Activated CD4-positive, alpha-beta T cell treated with anti-CD3 and anti-CD28 coated beads, Interleukin-2, amount 50 U/mL, for 1 hour (primary cell): ENCODE measurements around the gene GJB3.
"Not testable (repeated sequence)": the region's sequence is repeated elsewhere in the genome, so short reads cannot be mapped to it uniquely, and the experiment has no call there.

ENCODE experiments used
- DNase-seq: peaks from one replicate; pipeline ENCODE4 v3.0.0-alpha.2; 2020

GJB3 gene

DNA sequence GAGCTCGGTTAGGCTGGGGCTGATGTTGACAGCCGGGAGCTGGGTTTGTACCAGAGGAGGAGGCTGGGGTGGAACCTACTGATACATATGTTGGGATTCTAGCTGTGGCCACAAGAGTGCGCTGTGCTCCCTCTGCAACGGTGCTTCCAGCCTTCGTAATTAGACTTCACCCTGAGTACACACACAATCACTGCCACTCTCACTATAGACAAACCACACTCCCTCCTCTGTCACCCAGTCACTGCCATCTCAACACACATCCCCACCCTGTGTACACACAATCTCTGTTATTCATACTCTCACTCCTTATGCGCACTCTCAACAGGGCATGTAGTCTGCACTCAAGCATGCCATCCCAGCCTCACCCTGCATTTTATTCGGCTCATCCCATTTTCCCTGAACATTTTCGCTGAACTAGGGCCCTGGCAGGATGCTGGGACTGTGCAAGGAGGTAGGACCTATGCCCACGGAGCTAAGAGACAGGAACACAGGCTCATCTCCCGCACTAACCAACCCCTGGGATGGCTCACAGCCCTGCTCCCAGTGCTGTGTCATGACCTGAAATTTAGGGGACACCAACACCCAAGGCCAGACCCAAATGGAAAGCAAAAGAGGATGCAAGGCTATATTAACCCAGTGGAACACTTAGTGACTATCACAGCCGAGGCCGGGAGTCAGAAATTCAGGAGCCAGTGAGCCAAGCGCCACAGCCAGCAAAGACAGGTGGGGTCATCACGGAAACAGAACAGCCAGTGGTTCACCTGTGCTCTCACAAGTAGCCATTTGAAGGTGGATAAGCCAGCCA, 5.7 kb downstream of the GJB3 start:
- DNase-seq = peak; percentile 58

- DNase-seq = no peak
These were observed 6.7 kb downstream of the GJB3 start for GRCh38 chr1:34787461-34788420.

GRCh38 chr1:34790985-34791384, 10.0 kb downstream of the GJB3 start:
- DNase-seq = no peak

DNA sequence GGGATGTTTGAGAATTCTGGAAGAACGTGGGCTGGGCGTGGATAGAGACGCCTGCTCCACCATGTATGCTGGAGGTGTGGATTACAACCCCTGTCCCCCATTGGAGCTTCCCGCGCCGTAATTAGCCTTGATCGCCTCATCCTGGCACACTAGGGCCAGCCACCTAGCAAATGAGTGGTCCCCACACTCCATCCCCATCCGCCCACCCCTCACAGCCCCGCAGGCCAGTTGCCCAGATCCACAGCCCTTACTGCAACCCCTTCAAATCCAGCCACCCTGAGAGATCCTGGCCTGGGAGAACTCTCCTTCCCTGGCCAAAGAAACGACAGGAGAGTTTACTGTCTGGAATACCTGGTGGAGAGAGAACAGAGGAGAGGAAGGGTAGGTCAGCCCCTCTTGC, 11.4 kb downstream of the GJB3 start:
- DNase-seq = no peak

DNA sequence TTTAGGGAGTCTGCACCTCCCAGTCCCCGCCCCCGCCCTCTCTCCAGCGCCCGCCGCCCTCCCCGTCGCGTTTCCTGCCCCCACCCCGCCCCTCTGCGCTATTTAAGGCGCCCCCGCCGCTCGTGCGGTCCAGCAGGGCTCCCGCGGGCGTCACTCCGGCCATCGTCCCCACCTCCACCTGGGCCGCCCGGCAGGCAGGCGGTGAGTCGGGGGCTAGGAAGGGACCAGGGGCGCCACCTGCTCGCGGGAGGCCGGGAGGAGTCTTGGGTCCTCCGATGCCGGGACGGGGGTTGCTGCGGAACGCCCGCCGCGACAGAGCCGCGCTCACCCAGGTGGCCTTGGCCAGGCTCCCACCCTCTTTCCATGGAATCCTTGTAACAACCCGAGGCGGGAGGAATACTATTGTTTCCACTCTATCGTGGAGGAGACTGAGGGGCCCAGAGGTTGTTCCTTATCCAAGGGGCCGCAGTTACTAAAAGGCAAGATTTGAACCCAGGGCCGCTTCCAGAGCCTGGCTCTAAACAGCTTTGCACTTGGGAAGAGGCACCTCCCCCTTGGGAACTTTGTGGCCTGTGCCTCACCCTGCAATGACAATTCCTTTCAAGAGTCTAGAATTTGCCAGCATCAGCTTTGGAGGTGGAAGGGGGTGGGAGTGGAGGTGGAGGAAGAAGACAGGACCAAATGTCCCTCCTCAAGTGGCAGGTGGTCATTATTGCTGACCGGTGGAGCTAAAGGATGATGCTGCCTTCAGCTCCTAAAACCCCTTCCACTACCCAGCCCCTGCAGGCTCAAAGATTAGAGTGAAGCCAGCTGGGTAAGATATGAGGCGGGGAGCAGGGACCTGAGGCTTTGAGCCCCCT, 12.1 kb downstream of the GJB3 start, which contains the start of gene GJA4:
TSS of gene GJA4 (plus strand) at position 132 of the 860 bp plus-strand sequence. CDS start 1,215 bp downstream, outside the sequence.
- DNase-seq = no peak

DNA sequence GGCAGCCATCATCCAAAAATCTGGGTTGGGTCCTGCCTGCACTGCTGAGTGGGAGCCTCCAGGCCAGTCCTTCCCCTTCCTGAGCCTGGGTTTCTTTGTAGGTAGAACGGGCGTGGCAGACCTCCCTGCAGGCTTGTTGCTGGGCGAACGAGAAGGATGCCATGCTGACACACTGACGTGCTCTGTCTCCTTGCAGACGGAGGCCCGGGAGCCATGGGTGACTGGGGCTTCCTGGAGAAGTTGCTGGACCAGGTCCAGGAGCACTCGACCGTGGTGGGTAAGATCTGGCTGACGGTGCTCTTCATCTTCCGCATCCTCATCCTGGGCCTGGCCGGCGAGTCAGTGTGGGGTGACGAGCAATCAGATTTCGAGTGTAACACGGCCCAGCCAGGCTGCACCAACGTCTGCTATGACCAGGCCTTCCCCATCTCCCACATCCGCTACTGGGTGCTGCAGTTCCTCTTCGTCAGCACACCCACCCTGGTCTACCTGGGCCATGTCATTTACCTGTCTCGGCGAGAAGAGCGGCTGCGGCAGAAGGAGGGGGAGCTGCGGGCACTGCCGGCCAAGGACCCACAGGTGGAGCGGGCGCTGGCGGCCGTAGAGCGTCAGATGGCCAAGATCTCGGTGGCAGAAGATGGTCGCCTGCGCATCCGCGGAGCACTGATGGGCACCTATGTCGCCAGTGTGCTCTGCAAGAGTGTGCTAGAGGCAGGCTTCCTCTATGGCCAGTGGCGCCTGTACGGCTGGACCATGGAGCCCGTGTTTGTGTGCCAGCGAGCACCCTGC, 13.2 kb downstream of the GJB3 start:
- no peak for DNase-seq

GRCh38 chr1:34794790-34795180, 13.8 kb downstream of the GJB3 start:
- no peak for DNase-seq

GRCh38 chr1:34795916-34796315, 14.9 kb downstream of the GJB3 start:
- DNase-seq = no peak

GRCh38 chr1:34796990-34797389, 16.0 kb downstream of the GJB3 start:
- DNase-seq = no peak

DNA sequence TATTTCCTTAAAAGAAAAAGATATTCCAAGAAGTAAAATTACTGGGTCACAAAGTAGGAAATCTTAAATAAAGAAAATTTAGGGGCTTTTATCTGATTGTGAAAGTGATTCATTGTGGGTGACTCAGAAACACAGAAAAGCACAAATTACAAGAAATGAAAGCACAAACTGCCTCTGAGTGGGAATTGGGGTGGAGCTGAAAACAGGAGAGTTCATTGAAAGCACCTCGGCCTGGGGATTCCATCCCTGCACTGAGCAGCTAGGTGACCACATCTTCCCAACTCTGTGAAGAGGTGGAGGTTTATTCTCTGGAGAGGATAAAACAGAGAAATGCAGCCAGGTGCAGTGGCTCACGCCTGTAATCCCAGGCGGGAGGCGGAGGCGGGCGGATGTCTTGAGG, 19.2 kb downstream of the GJB3 start:
- DNase-seq = no peak

DNA sequence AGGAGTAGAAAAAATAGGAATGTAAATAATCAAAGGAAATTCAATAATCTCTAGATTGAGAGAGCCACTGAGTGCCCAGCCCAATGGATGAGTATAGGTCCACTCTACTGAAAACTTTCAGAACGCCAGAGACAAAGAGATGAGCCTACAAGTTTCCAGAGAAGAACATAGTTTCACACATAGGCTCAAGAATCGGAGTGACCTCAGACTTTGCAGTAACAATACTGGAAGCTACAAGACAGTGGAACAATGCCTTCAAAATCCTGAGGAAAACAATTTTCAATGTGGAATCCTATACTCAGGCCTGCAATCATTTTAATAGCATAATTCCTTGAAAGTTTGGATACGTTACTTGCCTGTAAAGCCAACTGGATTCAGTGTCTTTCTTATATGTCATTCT, 22.8 kb downstream of the GJB3 start:
- DNase-seq = no peak

DNA sequence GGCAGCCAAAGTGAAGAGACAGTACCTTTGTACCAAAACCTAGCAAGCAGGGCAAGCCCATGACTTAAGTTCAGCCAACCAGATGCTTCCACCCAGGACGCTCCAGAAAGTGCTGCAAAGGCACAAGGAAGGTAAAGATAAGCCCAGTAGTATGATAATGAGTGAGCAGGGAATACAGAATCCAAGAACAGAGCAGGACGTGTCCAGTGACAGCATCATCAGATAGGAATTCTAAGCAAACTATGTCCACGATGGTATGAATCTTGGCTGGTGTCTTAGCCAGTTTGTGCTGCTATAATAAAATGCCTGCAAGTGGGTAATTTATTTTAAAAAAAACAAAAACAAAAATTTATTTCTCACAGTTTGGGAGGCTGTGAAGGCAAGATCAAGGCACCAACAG, 25.4 kb downstream of the GJB3 start:
- DNase-seq = no peak

DNA sequence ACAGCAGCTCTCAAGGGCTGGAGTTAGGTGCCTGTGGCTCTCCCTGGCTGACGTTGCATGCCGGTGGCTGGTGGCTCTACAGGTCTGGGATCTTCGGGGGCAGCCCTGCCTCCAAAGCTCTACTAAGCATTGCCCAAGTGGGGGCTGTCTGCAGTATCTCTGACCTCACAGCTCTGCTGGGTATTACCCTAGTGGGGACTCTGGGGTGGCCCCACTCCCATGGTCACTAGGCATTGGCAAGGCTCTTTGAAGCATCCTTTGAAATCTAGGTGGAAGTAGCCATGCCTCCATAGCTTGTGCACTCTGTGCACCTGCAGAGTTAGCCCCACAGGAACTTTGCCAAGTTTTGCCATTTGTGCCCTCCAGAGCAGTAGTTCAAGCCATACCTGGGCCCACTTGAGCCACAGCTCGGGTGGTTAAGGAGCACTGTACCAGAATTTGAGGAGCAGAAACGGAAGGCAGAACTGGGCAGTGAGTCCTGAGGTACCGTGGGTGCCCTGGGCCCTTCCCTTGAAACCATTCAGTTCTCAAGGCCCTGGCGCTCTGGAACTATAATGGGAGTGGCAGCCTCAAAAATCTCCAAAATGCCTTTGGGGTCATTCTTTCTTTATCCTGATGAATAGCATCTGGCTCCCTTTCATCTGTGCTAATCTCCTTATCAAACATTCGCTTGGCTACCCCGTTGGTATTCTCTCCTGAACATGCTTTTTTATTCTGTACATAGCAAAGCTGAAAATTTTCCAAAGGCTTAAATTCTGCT, 27.2 kb downstream of the GJB3 start:
- no peak for DNase-seq

GRCh38 chr1:34810781-34811180, 29.8 kb downstream of the GJB3 start:
- DNase-seq = not testable (repeated sequence)

- DNase-seq = no peak
These were observed 35.3 kb downstream of the GJB3 start for GRCh38 chr1:34816332-34816731.

DNA sequence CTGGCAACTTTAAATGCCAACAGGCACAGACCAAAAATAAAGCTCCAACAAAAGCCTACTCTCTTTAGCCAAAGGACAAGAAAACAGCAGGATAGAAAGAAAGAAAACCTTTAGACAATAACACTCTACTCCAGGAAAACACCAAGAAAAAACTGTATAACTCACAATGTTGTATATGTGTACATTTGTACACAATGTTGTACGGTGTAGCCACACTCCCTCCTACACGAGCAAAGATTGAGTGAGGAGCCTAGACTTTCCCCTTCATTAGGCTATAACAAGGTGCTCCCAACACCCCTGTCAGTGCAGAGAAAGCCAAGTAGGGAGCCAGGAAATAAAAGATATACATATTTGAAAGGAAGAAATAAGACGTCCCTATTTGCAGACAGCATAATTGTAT, 35.8 kb downstream of the GJB3 start:
- no peak for DNase-seq

DNA sequence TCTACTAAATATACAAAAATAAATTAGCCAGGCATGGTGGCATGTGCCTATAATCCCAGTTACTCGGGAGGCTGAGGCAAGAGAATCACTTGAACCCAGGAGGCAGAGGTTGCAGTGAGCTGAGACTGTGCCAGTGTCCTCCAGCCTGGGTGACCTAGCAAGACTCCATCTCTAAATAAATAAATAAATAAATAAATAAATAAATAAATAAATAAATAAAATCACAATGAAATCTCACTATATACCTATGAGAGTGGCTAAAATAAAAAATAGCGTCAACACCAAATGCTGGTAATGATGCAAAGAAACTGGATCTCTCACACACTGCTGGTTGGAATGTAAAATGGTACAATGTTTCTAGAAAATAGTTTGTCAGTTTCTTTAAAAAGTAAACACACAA, 37.8 kb downstream of the GJB3 start:
- DNase-seq = not testable (repeated sequence)

DNA sequence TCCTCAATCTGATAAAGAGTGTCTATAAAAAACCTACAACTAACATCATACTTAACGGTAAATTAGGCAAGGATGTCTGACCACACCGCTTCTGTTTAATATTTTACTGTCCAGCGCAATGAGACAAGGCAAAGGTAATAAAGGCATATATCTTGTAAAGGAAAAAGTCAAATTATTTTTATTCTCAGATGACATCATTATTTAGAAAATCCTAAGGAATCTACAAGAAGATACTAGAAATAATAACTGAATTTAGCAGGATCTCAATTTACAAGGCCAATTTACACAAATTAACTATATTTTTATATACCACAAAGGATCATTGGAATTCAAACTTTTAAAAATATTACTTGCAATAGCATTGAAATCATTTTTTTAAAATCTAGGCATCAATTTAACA, 41.2 kb downstream of the GJB3 start:
- DNase-seq = no peak

- no peak for DNase-seq
These were observed 43.9 kb downstream of the GJB3 start for GRCh38 chr1:34824817-34825454.

- DNase-seq = no peak
These were observed 44.6 kb downstream of the GJB3 start for GRCh38 chr1:34825455-34826091.
